ENCODE measurements around the gene UNC5A. TPM values are rescaled to one million over a fixed set of nuclear protein-coding genes. Genes with fewer than 3 reads are reported as not detected.

Gene UNC5A
- total and polyA plus RNA-seq, 10 of the 15 experiments (the other 5 are each of a cell fraction or from before 2014, with no cell fraction given): not detected

GRCh38 chr5:176848651-176849050 lies 38.3 kb downstream of the UNC5A start:
- BruUV-seq (replicated peaks): no TSS peak
- TF ChIP-seq ZBTB4 (CRISPR knock-in tag; IDR thresholded peaks at IDR 0.05) (no peak), RELB (IDR thresholded peaks at IDR 0.05; ENCODE audit: low read depth) (no peak), NR2C1 (IDR thresholded peaks at IDR 0.05) (no peak), SRF (IDR thresholded peaks at IDR 0.05; ENCODE audit: low read depth in 2 of 2, low read length in 2 of 2) (no peak), SMAD1 (IDR thresholded peaks at IDR 0.05; ENCODE audit: low read depth, partially characterized antibody) (no peak), YY1 (IDR thresholded peaks at IDR 0.05; ENCODE audit: low read depth, low read length) (no peak), MXI1 (IDR thresholded peaks at IDR 0.05; ENCODE audit: low read depth, low read length) (no peak), TARDBP (IDR thresholded peaks at IDR 0.05; ENCODE audit: borderline replicate concordance) (no peak), SREBF2 (IDR thresholded peaks at IDR 0.05; ENCODE audit: low read length) (no peak), CUX1 (IDR thresholded peaks at IDR 0.05; ENCODE audit: insufficient replicate concordance, low read depth, low read length) (no peak), MTA3 (IDR thresholded peaks at IDR 0.05; ENCODE audit: borderline replicate concordance, low read length) (no peak)

More at GRCh38 chr5:176848651-176849050, 38.3 kb downstream of the UNC5A start:
- no peaks in the 10 kb centered on the region for H3K9me3 ChIP-seq (replicated peaks; ENCODE audit: control insufficient read depth, insufficient read depth, low read length)
- FAIRE-seq: no peak
- intact Hi-C loops (cut with micrococcal nuclease; ENCODE audit: unreplicated experiment): no loop called here
- no peaks in the 10 kb centered on the region for H3K36me3 ChIP-seq (ENCODE audit: control insufficient read depth in 2 of 2, insufficient read depth in 2 of 2, low read length in 1 of 2)
- no peak overlapping the region for H3K27ac ChIP-seq (ENCODE audit: control insufficient read depth, insufficient read depth)
- no peaks in the 10 kb centered on the region for H3K79me2 ChIP-seq (ENCODE audit: control insufficient read depth, insufficient read depth, low read length)
- WGBS (ENCODE audit: insufficient coverage, insufficient replicate concordance, low lambda C conversion rate, missing lambda C conversion rate): 49% methylated on average over 13 of the region's 13 CpGs
- no peak for DNase-seq (ENCODE audit: low read depth, low spot score)
- ChIA-PET CTCF (no interaction called here), SMC1A (ENCODE audit: uncharacterized antibody, unreplicated experiment) (no interaction called here), RAD21 (ENCODE audit: unreplicated experiment) (no interaction called here), POLR2A (no interaction called here)
- H3K4me2 ChIP-seq (ENCODE audit: control insufficient read depth, insufficient read depth): no peak overlapping the region
- peaks cover 0 to 2% of the 10 kb centered on the region in 2 experiments; a peak in 1 of 4 replicates for H3K27me3 ChIP-seq (replicated peaks in 1 of 2; ENCODE audit: control insufficient read depth in 2 of 2, insufficient read depth in 2 of 2, low read length in 1 of 2)
- H3K4me1 ChIP-seq (ENCODE audit: control insufficient read depth, insufficient read depth, low read length): no peaks in the 10 kb centered on the region
- no peak overlapping the region for H2AFZ ChIP-seq (ENCODE audit: control insufficient read depth, low read depth, low read length)
- no peak overlapping the region for H3K9ac ChIP-seq (ENCODE audit: control insufficient read depth, insufficient read depth, low read length)
- in situ Hi-C loops (cut with MboI): no loop called here
- no peaks in the 10 kb centered on the region for H4K20me1 ChIP-seq (ENCODE audit: control insufficient read depth, insufficient read depth)
- no peak for ATAC-seq
- H3K4me3 ChIP-seq: no peak overlapping the region

Measured in GM12878 (cell line).